Measurements from ENCODE around the gene PPP1R26.
"Not testable (repeated sequence)": the region's sequence is repeated elsewhere in the genome, so short reads cannot be mapped to it uniquely, and the experiment has no call there.

DNA sequence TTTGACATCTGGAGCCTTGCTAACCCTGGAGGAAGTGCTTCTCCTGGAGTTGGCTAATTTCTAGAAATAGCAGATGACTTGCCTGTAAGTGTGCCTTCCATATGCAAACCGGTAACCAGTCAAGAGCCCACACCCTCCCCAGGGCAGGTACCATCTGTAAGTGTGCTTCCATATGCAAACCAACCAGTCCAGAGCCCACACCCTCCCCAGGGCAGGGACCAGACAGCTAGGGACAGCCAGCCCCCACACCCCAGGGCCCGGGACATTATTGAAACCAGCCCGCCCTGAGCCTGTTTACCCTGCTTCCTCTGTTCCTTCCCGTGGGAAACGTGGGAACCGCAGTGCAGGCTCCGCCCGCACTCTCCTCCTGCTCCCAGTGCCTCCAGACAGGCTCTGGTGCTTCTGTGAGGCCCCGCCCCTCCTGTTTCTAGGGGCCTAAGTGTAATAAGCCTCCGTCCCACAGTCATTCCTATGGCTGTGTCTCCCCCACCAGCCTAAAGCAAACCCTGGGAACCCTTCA lies 54.7 kb downstream of the PPP1R26 start:
- TF ChIP-seq, protein P1, sequence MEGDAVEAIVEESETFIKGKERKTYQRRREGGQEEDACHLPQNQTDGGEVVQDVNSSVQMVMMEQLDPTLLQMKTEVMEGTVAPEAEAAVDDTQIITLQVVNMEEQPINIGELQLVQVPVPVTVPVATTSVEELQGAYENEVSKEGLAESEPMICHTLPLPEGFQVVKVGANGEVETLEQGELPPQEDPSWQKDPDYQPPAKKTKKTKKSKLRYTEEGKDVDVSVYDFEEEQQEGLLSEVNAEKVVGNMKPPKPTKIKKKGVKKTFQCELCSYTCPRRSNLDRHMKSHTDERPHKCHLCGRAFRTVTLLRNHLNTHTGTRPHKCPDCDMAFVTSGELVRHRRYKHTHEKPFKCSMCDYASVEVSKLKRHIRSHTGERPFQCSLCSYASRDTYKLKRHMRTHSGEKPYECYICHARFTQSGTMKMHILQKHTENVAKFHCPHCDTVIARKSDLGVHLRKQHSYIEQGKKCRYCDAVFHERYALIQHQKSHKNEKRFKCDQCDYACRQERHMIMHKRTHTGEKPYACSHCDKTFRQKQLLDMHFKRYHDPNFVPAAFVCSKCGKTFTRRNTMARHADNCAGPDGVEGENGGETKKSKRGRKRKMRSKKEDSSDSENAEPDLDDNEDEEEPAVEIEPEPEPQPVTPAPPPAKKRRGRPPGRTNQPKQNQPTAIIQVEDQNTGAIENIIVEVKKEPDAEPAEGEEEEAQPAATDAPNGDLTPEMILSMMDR (IDR thresholded peaks at IDR 0.05; ENCODE audit: insufficient read depth, low read length), result not testable (repeated sequence)
- TF ChIP-seq GABPA (IDR thresholded peaks at IDR 0.05; ENCODE audit: low read depth), result not testable (repeated sequence)
